Type B pancreatic cell (in vitro differentiated cells): ENCODE measurements around the gene ATP2A1. TPM values are rescaled to one million over a fixed set of nuclear protein-coding genes. Genes with fewer than 3 reads are reported as not detected.

Source experiments
- DNase-seq: peaks from one replicate; pipeline ENCODE4 v3.0.0; 2021; ENCODE audit warnings: mixed read lengths; ENCODE audit not compliant: unreplicated experiment; ENCODE audit errors: extremely low spot score
- H3K27ac Mint-ChIP-seq: 2 replicates; pipeline ENCODE4 v1.8.0; 2021; ENCODE audit warnings: mild to moderate bottlenecking, mixed read lengths
- H3K27me3 Mint-ChIP-seq: 2 replicates; pipeline ENCODE4 v1.8.0; 2021; ENCODE audit warnings: mixed read lengths
- H3K36me3 Mint-ChIP-seq: 2 replicates; pipeline ENCODE4 v1.8.0; 2021; ENCODE audit warnings: mixed read lengths
- H3K4me1 Mint-ChIP-seq: one replicate; pipeline ENCODE4 v1.8.0; 2021; ENCODE audit warnings: mixed read lengths; ENCODE audit not compliant: unreplicated experiment
- H3K4me3 Mint-ChIP-seq: 2 replicates; pipeline ENCODE4 v1.8.0; 2021; ENCODE audit warnings: mild to moderate bottlenecking, mixed read lengths
- H3K9me3 Mint-ChIP-seq: 2 replicates; pipeline ENCODE4 v1.8.0; 2021; ENCODE audit warnings: mixed read lengths
- total RNA-seq: library from RNA; stranded (reverse); gene quantifications from 2 replicates; pipeline ENCODE4 v1.2.1, GENCODE V29; 2021; ENCODE audit warnings: low replicate concordance
- TF ChIP-seq, protein P1 (sequence below): fragments of 200-600 bp; sonication (generic); conservative IDR thresholded peaks from 2 replicates; pipeline ENCODE4 v1.5.0; 2021; ENCODE audit warnings: antibody characterized with exemption, mild to moderate bottlenecking

ATP2A1 gene
- total RNA-seq, 1 donor from 2014 or later: 4.4 TPM

DNA sequence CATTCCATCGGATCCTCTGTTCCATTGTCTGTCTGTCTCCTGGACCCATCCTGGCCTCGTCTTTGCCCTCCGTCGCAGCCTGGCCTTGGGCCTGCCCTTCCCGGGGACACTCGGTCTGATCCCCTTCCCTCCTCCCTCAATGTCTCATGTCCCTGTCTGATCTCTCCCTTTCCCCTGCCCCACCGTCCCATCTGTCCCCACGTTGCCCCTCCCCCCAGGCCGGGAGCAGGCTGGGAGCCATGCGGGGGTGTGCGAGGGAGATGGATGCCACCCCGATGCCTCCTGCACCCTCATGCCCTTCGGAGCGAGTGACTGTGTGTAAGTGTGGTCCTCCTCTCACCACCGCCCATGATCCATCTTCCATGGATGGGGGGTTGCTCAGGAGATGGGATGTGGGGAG is 5.3 kb upstream of the ATP2A1 start:
- TF ChIP-seq, protein P1, sequence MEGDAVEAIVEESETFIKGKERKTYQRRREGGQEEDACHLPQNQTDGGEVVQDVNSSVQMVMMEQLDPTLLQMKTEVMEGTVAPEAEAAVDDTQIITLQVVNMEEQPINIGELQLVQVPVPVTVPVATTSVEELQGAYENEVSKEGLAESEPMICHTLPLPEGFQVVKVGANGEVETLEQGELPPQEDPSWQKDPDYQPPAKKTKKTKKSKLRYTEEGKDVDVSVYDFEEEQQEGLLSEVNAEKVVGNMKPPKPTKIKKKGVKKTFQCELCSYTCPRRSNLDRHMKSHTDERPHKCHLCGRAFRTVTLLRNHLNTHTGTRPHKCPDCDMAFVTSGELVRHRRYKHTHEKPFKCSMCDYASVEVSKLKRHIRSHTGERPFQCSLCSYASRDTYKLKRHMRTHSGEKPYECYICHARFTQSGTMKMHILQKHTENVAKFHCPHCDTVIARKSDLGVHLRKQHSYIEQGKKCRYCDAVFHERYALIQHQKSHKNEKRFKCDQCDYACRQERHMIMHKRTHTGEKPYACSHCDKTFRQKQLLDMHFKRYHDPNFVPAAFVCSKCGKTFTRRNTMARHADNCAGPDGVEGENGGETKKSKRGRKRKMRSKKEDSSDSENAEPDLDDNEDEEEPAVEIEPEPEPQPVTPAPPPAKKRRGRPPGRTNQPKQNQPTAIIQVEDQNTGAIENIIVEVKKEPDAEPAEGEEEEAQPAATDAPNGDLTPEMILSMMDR: no peak

DNA sequence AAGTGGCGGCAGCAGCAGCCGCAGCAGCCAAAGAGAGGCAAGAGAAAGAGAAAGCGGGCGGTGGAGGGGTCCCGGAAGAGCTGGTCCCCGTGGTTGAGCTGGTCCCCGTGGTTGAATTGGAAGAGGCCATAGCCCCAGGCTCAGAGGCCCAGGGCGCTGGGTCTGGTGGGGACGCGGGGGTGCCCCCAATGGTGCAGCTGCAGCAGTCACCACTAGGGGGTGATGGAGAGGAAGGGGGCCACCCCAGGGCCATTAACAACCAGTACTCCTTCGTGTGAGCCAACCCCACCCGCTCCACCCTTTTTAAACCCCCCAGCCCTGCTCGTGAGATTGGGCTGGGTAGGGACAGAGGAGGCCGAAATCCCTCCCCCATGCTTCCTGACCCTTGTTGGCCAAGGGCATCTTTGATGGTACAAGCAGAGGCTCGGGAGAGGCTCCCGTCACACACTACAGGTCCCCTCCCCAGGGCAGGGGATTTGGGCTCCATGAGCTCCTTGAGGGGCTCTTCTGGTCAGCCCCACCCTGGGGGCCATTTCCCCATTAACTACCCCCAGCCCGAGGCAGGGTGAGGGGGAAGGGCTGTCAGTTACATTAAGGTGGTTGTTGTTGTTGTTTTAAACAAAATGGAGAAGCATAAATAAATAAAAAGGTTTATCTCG is 4.6 kb upstream of the ATP2A1 start:
- no peaks in the 10 kb centered on the region for H3K27me3 Mint-ChIP-seq
- no peak overlapping the region for H3K27ac Mint-ChIP-seq
- no peak overlapping the region for H3K4me3 Mint-ChIP-seq
- H3K36me3 Mint-ChIP-seq: peaks cover 4% of the 10 kb centered on the region
- DNase-seq: no peak
- TF ChIP-seq, protein P1: peak; percentile 74
- no peaks in the 10 kb centered on the region for H3K9me3 Mint-ChIP-seq
- H3K4me1 Mint-ChIP-seq: peaks cover 4% of the 10 kb centered on the region

More for the DNA sequence above, 5.3 kb upstream of the ATP2A1 start:
- Mint-ChIP-seq H3K27me3 (no peaks in the 10 kb centered on the region), H3K4me3 (no peak overlapping the region), H3K4me1 (peaks cover 4% of the 10 kb centered on the region), H3K27ac (no peak overlapping the region), H3K36me3 (peaks cover 4% of the 10 kb centered on the region), H3K9me3 (no peaks in the 10 kb centered on the region)
- no peak for DNase-seq

DNA sequence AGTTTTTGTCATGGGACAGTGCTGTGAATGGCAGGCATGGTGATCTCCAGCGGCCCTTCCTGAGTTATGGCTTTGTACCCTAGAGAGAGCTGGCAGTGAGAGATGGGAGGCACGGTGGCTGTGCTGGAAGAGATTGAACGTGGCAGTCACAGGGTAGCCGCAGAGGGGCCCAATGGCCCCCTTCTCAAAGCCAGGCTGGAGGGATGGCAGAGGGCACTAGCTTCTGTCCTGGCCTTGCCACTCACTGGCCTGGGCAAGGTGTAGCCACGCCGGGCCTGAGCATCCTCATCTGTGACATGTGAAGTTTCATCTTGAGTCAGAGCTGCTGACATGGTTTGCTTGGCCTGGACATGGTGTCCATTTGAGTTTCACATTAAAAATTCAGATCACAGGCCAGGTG is 3.9 kb upstream of the ATP2A1 start:
- DNase-seq: no peak
- Mint-ChIP-seq H3K4me3 (no peak overlapping the region), H3K36me3 (peaks cover 4% of the 10 kb centered on the region), H3K4me1 (peaks cover 4% of the 10 kb centered on the region), H3K27ac (no peak overlapping the region), H3K9me3 (no peaks in the 10 kb centered on the region), H3K27me3 (no peaks in the 10 kb centered on the region)
- TF ChIP-seq, protein P1: no peak

DNA sequence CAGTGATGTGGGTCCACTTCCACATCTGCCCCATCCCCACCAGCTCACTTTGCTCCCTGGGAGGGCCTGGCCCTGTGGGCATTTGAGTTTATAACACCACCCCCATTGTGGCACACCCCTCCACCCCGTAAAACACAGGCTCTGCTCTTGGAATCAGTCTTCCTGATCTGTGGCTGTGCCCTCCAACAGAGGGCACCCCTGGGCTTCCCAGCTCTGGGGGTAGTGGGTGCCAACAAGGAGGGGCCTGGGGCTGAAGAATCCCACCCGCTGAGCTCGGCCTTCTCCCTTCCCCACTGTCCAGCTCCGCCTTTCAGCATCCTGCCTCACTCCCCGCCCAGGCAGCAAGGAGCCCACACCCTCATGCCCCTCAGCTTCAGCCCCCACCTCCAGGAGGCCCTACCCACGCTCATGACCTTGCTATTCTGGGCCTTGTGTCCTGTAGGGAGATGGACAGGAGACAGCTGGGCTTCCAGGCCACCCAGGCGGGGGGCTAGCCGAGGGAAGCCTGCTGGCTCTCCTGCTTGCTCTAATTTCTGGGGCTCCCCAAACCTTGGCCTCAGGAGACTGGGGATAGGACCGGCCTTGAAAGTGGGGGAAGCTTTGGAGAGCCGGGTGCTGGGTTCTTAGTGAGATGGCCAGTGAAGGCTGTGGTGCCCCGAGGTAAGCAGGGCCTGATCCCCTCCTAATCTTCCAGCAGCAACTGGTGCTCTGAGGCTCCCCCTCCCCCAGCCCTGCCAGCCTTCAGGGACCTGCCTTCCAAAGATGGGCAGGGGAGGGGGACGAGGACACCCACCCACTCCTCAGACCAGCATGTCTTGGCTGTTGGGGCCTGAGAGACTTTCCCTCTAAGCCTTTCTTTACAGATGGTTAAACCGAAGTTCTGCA is 2.9 kb upstream of the ATP2A1 start:
- TF ChIP-seq, protein P1: no peak
- Mint-ChIP-seq H3K27me3 (no peaks in the 10 kb centered on the region), H3K27ac (no peak overlapping the region), H3K4me1 (peaks cover 4% of the 10 kb centered on the region), H3K9me3 (no peaks in the 10 kb centered on the region), H3K36me3 (peaks cover under 1% of the 10 kb centered on the region), H3K4me3 (no peak overlapping the region)
- DNase-seq: no peak

DNA sequence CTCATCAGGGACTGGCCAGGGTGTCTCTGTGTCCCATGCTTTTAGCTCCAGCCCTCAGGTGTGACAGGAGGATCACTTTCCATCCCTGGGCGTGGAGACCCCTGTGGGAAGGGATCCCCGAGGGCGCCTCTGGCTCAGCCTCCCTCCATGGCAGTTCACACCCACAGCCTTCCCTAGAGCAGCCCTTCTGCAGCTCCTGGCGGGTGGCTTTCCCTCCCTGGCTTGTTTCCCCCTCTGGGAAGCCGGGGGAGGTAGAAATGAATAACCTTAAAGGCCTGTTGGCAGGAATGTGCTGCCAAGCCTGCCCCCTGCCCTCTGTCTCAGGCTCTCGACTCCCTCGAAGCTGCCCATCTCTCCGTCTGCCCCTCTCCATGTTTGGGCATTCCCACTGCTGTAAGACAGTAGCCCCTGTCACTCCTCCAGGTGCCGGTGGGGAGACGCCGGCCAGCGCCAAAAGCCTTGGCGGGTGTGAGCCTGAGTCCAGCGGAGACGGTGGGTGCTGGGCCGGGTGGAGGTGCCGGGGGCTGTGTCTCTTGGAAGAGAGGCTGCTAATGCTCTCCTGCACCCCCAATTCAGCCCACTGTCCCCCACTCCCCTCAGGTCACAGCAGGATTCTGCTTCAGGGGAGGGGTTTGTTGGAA is 2.1 kb upstream of the ATP2A1 start:
- no peak for DNase-seq
- no peak overlapping the region for H3K27ac Mint-ChIP-seq
- no peaks in the 10 kb centered on the region for H3K36me3 Mint-ChIP-seq
- TF ChIP-seq, protein P1: no peak
- H3K4me1 Mint-ChIP-seq: peaks cover 10% of the 10 kb centered on the region
- H3K27me3 Mint-ChIP-seq: peaks cover 5% of the 10 kb centered on the region
- H3K4me3 Mint-ChIP-seq: no peak overlapping the region
- no peaks in the 10 kb centered on the region for H3K9me3 Mint-ChIP-seq
